ENCODE measurements around the gene CFAP119.

The CFAP119 gene

DNA sequence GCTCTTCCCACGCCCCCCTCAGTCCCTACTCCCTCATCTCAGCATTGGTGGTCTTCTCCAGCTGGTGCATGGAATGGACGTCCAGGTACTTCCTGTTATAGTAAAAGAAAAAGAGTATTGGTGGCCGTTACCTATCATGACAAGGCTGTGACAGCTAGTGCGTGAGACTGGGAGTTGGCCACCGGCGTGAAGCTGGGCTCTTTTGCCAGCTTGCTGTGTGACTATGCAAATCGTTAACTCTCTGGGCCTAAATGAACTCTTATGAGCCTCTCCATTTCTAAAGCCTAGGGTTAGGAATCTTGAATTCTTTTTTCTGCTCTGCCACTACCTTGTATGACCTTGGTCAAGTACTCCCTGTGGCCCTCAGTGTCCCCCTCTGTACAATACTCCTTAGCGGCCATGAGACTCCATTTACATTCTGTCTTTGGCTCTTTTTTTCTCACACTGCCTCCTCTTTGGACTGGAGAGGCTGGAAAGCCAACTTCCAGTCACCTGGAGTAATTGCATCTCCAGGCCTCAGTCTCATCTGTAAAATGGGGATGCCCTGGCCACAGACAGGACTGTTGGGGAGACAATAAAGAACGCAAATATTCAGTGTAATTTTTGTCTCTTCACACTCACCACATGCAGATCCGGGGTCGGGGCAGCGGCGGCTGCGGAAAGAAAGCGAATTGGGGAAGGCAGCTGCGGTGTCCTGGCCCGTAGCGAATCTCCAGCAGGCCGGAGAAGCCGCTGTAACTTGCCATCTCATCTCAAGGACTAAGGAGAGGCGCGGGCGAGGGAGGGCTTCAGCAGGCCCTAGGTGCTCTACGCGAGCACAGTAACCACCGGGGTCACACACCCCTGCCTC is 1.1 kb downstream of the CFAP119 start:
- no peak for DNase-seq

DNA sequence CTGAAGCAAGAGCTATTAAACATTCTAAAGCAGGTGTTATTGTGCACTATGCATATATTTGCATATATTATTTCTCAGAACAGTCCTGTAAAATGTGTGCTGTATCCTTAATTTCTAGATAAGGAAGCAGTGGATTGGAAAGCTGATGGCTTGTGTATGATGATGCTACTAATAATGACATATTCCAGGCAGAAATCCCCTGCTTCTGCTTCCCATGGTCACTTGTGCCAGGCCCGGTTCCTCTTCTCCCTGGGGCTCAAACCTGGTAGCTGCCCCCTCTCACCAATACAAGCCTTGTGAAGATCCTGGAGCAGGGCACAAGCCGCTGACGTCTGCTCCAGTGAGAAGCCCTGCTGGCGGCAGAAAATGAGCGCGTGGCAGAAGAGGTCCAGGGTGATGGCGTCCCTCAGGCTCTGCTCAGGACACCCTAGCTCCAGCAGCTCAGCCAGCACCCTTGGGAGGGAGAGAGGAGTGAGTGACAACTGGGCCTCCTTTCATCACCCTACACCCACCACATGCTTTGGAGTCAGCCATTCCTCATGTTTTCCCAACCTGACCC is 1.8 kb downstream of the CFAP119 start:
- DNase-seq = no peak

DNA sequence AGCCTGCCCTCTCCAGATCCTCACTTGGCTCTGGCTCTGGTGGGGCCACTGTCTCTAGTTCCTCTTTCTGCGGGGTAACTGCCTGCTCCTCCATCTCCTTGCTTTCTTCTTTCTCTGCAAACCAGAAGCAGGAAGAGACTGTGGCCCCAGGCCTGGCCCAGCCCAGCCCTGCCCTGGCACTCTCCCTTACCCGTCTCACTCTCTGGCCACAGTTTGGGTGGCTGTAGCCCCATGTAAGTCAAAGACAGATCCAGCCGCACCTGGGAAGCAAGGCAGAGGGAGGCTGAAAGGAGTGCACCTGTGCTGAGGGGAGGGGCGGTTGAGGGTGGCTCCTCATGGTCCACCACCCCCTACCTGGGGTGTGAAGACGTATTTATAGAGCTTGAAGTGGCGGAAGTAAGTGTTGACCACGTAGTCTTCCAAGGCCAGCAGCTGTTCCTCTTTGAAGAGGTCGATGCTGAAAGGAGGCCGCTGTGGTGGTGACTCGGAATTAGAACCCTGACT is 2.8 kb downstream of the CFAP119 start:
- DNase-seq = no peak

DNA sequence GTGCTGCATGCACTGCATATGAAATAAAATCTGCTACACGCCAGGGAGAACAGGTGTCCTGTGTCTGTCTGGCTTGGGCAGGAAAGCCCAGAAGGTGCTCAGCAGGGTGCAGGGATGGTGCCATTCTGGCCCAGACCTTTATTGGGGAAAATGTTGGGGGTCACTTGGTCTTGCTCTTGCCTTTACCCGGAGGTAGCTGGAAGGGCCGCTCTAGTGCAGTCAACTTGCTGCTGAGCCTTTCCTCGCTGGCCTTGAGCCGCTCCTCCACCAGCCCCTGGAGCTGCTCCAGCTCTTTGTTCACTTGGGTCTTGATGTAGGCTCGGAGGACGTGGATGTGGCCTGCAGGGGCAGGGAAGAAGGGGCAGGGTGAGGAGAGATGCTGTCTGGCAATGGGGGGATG is 4.5 kb downstream of the CFAP119 start:
- no peak for DNase-seq

DNA sequence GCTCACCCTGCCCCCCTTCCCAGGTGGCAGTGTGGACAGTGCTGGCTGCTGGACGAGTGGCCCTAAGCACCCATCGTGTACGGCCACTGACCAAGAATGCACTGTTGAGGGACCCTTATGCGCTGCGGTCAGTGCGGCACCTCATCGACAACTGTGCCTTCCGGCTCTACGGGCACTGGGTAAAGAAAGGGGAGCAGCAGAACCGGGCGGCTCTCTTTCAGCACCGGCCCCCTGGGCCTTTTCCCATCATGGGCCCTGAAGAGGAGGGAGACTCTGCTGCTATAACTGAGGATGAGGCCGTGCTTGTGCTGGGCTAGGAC is 5.1 kb downstream of the CFAP119 start:
- no peak for DNase-seq

DNA sequence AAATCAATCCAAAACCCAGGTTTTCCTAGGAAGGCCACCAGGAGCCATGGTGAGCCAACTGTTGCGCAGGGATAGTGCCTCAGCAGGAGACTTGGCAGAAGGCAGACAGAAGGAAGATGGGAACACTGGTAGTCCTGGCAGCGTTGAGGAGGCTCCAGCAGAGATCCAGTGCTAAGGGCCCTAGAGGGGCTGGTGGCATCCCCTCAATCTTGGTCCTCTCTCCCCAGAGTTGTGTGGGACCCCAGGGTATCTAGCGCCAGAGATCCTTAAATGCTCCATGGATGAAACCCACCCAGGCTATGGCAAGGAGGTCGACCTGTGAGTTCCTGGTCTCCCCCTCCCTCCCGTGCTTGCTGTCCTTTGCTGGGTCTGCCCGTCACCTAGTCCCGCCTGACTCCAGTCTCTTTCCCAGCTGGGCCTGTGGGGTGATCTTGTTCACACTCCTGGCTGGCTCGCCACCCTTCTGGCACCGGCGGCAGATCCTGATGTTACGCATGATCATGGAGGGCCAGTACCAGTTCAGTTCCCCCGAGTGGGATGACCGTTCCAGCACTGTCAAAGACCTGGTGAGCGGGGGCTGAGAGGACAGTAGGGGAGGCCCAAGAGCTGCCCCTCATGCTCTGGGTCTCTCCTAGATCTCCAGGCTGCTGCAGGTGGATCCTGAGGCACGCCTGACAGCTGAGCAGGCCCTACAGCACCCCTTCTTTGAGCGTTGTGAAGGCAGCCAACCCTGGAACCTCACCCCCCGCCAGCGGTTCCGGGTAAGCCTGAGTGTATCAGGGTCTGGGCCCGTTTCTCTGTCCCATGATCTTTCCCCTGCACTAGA is 5.7 kb downstream of the CFAP119 start:
- DNase-seq = no peak

DNA sequence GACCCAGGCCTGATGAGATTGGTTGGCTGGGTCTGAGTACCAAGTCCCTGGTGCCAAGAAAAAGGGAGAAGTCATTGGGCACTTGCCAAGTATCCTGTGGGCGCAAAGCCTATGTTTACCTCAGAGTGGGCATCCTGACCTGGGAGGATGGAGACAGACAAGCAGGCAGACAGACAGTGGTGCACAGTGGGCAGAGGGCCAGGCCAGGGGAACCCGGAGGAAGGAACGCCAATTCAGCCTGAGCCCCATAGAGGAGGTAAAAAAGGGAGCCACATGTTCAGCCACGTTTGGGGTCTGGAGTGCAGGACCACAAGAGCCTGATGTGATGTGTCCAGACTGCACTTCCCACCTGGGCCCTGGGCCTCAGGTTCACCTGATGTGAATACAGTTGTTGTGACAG is 8.3 kb downstream of the CFAP119 start:
- DNase-seq = no peak

DNA sequence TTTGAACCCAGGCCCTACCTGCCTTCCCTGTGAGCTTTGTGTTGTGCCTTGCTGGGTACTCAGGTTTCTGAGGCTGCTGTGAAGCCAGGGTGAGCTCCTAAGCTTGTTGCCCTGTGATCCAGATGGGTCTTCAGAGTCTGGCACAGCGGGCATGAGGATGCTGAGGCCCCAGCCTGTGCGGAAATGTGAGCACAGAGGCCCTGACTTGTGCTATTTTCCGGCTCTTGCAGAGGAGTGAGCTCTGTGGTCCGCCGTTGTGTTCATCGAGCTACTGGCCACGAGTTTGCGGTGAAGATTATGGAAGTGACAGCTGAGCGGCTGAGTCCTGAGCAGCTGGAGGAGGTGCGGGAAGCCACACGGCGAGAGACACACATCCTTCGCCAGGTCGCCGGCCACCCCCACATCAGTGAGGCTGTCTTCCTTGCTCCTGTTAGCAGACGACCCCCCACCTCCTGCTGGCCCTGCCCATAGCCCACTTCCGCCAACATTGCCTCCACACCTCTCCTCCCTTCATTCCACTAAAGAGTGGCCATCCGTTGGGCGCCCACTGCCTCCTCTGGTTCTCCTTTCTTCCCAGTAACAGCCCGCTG is 10.9 kb downstream of the CFAP119 start:
- DNase-seq = no peak

DNA sequence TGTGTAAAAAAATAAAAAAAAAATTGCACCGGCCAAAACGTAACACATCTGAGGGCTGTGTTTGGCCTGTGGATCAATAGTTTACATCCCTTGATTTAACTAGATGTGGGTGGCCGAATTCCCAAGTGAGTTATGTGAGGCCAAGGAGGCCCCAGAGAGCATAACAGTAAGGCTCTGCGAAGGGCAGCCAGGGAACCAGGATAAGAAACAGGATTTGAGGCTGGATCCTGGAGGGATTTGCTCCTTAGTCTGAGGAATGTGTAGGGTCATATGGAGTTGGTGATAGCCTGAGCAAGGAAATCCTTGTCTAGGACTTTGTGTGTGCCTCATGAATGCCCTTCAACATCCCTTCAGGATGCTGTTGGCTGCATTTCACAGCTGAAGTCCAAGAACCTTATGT is 11.7 kb downstream of the CFAP119 start:
- no peak for DNase-seq

DNA sequence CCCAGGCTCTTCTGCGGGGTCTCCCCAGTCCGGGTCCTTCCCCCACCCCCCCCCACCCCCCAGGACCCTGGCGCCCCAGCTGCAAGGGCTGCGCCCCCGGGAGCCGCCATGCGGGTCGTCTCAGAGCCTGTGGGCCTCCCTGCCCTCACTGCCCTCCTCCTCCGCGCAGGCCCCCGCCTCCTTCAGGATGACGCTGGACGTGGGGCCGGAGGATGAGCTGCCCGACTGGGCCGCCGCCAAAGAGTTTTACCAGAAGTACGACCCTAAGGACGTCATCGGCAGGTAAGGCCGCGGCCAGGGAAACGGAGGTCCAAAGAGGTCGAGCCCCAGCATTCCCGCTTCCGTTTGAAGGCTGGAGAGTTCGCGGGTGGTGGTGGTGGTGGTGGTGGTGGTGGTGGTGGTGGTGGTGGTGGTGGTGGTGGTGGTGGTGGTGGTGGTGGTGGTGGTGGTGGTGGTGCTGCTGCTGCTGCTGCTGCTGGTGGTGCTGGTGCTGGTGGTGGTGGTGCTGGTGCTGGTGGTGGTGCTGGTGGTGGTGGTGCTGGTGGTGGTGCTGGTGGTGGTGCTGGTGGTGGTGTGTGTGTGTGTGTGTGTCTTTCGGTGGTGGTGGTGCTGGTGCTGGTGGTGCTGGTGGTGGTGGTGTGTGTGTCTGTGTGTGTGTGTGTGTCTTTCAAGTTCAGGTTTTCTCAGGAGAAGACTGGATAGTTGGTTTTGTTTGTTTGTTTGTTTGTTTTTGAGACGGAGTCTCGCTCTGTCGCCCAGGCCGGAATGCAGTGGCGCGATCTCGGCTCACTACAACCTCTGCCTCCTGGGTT is 13.0 kb downstream of the CFAP119 start:
- peak; percentile 45 for DNase-seq

DNA sequence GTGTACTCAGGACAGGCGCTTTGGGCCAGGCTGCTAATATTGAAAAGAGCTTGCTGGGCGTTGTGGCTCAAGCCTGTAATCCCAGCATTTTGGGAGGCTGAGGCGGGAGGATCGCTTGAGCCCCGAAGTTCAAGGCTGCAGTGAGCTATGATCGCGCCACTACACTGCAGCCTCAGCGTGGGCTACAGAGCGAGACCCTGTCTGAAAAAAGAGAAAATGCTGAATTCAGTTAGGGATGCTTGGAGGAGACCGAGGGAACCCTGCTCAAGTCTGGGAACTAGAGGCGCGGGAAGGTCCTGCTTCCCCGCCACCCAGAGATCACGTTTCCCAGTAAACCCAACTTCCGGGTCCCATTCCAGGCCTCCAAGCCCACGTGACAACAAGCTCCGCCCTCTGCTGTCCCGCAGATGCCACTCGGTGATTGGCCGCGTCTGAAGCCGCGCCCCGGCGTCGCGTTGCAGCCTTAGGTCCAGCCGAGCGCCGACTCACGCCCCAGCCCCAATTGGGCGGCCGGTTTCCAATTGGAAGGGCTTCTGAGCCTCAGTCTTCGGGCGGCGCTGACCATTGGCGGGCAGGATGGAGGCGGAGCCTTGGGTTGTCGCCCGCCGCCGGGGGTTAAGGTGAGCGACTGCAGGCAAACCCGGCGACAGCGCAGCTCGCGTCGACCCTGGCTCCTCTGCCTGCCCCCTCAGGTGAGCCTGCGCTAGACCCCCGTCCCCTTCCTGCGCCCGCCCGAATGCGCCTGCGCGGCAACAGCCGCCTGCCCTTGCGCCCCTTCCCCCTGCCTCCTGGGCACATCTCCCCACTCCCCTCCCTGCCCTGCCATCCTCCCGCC is 13.8 kb downstream of the CFAP119 start, which contains the start of gene PHKG2:
Gene PHKG2, plus strand, starts transcription at position 627 of the 835 bp plus-strand sequence. CDS start 396 bp downstream, outside the sequence.
- DNase-seq = peak; percentile 96

DNA sequence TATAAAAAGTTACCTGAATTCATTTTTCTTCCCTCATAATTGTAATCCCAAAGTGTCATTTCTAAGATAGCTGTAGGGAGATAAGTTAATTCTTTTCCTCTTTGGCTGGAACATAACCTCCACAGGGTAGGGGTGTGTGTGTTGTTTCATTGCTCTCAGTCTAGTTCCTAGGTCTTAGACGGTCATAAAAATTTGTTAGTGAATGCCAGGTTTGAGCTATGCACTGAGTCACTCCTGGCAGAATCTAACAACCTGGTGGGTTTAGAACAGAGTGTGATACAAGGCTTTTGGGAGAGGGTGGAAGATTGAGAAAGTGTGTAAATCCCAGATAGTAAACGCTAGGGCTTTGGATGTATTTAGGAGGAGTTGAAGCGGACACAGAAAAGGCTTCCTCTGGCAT is 14.5 kb downstream of the CFAP119 start:
- no peak for DNase-seq

DNA sequence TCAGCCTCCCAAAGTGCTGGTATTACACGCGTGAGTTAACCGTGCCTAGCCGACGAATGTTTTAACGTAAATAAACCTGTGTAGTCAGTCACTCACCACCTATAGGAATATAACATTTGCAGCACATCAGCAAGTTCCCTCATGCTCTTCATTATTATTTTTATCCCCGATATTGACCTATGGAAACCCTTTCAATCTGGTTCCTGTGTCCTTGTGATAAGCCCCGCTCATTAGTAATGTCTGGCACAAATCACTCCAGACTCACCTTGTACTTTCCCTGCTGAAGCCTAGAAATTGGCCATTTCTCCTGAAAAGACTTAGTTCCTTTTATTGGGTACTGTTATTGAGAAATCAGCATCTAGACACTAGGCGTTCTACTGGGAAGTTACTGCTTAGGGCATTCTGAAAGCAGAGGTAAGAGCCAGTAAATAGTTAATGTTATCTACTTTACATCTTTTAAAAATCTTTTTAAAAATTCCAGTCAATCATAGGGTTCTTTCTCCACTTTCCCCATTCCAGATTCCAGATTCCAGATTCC is 15.2 kb downstream of the CFAP119 start:
- DNase-seq = no peak

DNA sequence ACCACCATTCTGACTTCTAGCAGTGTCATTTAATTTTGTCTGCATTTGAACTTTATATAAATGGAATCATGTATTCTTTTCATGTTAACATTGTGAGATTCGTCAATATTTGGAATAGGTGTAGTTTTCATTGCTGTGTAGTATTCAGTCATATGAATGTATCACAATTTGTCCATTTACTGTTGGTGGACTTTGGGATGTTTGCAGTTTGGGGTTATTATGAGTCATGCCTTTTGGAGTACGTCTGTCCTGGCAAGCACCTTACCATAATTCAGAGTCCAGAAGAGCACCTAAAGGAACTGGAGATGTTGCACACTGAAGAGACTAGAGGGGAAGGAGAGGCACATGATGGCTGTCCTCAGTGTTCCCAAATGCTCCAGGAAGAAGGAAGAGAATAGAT is 16.8 kb downstream of the CFAP119 start:
- DNase-seq = no peak

DNA sequence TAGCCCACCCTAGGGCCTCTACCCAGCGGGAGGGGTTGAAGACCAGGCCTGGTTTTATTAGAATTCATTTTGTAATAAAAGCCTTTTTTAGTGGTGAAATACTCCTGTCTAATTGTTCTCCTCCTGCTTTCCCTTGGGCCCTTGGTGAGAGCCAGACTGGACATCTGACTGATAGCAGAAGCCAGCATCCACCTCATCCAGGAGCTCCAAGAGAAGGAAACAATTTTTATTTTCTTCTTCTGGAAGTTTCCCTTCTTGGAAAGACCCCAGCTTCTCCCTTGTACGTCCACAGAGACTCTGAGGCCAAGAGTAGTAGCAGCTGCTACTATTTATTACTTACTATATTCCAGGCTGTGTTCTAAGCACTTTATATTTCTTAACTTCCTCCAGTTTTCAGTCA is 17.7 kb downstream of the CFAP119 start:
- DNase-seq = no peak

DNA sequence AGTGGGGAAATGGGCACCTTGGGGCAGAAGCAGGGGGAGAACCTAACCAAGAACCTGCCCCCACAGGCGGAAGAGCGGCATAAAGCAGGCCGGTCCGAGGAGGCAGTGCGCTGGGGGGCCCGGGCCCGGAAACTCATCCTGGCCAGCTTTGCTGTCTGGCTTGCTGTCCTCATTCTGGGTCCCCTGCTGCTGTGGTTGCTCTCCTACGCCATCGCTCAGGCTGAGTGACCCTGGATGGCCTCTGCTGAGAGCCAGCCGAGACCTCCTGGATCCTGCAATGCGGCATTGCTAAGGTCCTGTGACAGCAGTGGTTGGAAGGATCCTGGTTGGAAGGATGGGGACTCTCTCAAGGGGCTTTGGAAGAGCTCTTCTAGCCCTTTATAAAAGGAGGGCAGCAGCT is 18.1 kb downstream of the CFAP119 start:
- DNase-seq = no peak

DNA sequence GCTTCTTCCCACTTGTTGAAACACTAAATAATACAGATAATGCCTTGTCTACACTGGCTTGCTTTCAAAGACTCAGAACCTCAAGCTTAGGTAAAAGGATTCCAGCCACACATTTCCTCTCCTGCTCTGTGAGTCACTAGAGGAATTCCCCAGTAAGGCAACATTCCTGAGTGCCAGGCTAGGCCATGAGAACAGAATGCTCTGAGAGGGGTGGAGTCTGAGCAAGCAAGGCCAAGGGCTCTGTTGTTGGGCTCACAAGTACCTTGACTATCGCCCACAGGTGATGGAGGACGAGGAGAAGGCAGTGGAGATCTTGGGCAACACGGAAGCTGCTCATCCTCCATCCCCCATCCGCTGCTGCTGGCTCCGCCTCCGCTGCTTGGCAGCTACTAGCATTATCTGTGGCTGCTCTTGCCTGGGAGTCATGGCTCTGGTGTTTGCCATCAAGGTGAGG is 20.4 kb downstream of the CFAP119 start:
- DNase-seq = no peak

DNA sequence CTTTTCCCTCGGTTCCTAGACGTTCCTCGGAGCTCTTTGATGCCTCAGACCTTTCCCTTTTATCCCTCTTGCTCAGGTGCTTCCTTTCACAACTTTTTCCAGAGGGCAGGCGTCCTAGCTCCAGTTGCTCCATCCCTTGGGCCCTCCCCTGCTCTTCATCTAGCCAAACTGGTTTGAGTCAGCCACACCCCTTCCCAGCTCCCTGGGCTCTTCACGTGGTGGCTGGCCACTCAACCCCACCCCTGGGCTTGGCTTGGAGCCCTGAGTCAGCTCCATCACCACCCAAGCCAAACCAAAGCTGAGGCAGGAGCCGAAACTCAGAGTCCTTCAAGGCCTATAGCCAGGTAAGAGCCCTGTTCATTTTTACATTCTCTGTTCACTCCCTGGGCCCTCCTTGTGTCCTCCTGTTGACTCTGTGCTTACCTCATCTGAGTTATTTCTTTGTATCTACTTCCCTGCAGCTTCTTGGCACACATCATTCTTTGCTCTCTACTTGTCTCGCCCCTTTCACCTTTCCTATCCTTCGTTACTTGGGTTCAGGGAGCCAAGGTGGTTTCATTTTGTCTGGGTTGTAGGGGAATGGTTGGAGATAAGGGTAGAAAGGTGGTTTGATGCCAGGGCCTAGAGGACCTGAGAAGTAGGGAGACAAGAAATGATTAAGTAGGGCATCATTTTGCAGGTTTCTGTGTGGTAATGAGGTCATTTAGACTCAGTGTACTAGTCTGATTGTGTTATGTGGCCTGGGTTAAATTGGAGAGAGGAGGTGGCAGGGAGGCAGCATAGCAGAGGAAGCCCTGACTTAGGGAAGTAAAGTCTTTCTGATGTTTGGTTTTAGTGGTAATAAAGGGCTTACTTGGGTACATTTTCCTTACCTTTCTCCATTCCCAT is 21.3 kb downstream of the CFAP119 start:
- no peak for DNase-seq

DNA sequence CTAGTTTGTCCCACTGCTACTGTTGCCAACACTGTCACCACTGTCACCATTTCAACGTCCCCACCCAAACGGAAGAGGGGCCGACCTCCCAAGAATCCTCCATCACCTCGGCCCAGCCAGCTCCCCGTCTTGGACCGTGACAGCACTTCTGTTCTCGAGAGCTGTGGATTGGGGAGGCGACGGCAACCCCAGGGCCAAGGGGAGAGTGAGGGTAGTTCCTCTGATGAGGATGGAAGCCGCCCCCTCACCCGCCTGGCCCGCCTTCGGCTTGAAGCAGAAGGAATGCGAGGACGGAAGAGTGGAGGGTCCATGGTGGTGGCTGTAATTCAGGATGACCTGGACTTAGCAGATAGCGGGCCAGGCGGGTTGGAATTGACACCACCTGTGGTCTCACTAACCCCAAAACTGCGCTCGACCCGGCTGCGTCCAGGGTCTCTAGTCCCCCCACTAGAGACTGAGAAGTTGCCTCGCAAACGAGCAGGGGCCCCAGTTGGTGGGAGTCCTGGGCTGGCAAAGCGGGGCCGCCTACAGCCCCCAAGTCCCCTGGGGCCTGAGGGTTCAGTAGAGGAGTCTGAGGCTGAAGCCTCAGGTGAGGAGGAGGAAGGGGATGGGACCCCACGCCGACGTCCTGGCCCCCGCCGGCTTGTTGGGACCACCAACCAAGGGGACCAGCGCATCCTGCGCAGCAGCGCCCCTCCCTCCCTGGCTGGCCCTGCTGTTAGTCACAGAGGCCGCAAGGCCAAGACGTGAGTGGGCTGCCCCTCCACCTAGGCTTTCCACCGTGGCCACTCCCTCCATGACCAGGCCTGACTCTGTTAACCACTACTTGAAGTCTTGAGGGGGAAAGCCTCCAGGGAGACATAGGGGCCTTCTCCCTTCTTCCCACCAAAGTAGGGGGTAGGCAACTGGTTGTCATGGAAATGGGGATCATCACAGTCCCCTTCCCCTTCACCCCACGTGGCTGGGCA is 22.6 kb downstream of the CFAP119 start:
- no peak for DNase-seq

Measured in NK-92 treated with Interleukin-12 subunit alpha and Interleukin-12 subunit beta, amount 100 ng/mL, for 24 hours (cell line).